Aorta (tissue), 5 donors: ENCODE measurements around the gene SPPL3. TPM values are rescaled to one million over a fixed set of nuclear protein-coding genes. Genes with fewer than 3 reads are reported as not detected.

Experiments used
- ATAC-seq: fragments of 200-7000 bp; cut with Tn5 transposase; one replicate; pipeline ENCODE4 v1.9.1; 2022; ENCODE audit warnings: moderate library complexity; ENCODE audit not compliant: low FRiP score
- DNase-seq, 2 donors: peaks; one replicate each; pipeline ENCODE4 v3.0.0-alpha.2; 2020
- H3K27ac ChIP-seq, 2 donors: one replicate each; pipeline ENCODE4 v1.5.1; 2013; ENCODE audit warnings: low read length in 2 of 2, mild to moderate bottlenecking in 2 of 2, moderate library complexity in 2 of 2, control low read depth in 1 of 2, inconsistent platforms in 1 of 2, low read depth in 1 of 2
- H3K27me3 ChIP-seq, 2 donors: one replicate each; pipeline ENCODE4 v1.6.1; 2013; ENCODE audit warnings: control low read depth in 1 of 2, low read length in 1 of 2, mild to moderate bottlenecking in 1 of 2, moderate library complexity in 1 of 2; ENCODE audit not compliant: insufficient read depth in 2 of 2, control insufficient read depth in 1 of 2
- H3K36me3 ChIP-seq, 2 donors: one replicate each; pipeline ENCODE4 v1.6.1; 2013; ENCODE audit warnings: control low read depth in 1 of 2, low read length in 1 of 2, mild to moderate bottlenecking in 1 of 2; ENCODE audit not compliant: insufficient read depth in 2 of 2, control insufficient read depth in 1 of 2
- H3K4me1 ChIP-seq, 2 donors: one replicate each; pipeline ENCODE4 v1.6.1; 2013; ENCODE audit warnings: low read length in 2 of 2, control low read depth in 1 of 2, mild to moderate bottlenecking in 1 of 2, moderate library complexity in 1 of 2; ENCODE audit not compliant: insufficient read depth in 2 of 2, control insufficient read depth in 1 of 2
- H3K4me3 ChIP-seq, 2 donors: one replicate each; pipeline ENCODE4 v1.5.1; 2013; ENCODE audit warnings: low read length in 2 of 2, control low read depth in 1 of 2, mild to moderate bottlenecking in 1 of 2
- H3K9me3 ChIP-seq: one replicate; pipeline ENCODE4 v1.6.1; 2013; ENCODE audit warnings: mild to moderate bottlenecking, low read length; ENCODE audit not compliant: control insufficient read depth
- WGBS, 2 donors: extraction: QIAGEN DNeasy Blood & Tissue Kit; methylation state at CpG; one replicate each; pipeline ENCODE4 v1.1.7; 2013; 5-methylcytosine and 5-hydroxymethylcytosine counted together
- intact Hi-C, 2 donors: fragments of 100-400 bp; cut with DNase I; formaldehyde crosslinking; loops; one replicate each; pipeline versions ENCODE4 v1.14.2 to v1.15.0; 2022
- polyA plus RNA-seq, 2 donors: library from polyadenylated mRNA; stranded (reverse); fragments of 200-250 nt; gene quantifications; one replicate each; pipeline ENCODE4 v1.2.3, GENCODE V29; 2013
- total RNA-seq, 2 donors: library from RNA; stranded (reverse); fragmentation: NEBNext Ultra II Directional; extraction: Animal tissue kit (Norgen Biotek cat#: 25700); gene quantifications; one replicate each; pipeline ENCODE4 v1.2.1, GENCODE V29; 2021
- donor health status: healthy with polysubstance abuse.
- donor health status: Bipolar disorder and iron deficiency.
- donor health status: DM: no; HTN: no; CAD: no.
- donor health status: DM: no; HTN: no; CAD: no.
- donor health status: DM: yes; HTN: yes; CAD: no.

Gene SPPL3
- total and polyA plus RNA-seq, 4 donors, result 5.4 to 48.9 (median 27.4) TPM

DNA sequence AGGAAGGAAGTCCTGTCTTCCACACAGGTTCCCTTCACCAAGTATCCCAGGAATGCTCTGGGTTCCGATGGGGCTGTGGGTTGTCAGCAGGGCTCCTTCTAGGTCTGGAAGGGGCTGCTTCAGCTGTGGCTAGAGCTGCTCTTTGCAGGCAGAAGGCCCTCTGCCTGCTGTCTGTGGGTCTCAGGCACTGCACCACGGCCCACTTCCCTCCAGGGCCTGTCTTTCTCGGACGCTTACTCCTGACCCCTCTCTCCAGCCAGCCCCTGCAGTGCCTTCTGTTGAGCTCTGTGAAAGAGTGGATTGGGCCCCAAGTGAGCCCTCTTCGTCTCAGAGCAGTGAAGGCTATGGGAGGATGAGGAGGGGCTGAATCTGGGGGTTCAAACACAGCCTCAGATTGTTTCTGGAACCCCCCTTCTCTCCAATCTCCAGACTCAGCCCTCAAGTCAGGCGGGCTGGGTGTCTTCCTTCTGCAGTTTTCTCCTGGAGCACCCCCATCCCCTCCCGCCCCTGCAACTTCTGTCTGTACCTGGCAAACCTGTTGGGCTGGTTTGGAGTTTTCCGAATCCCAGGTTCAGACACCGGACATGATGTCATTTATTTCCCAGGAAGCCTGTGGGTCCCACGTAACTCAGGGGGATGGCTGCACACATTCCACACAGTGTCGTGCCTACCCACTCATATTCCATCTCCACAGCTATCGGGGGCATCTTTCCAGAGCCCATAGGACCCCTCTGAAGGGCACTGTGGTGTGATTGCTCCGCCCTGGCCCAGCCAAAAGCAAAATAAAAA is 24.9 kb upstream of the SPPL3 start:
- no peaks in the 10 kb centered on the region for H3K36me3 ChIP-seq

DNA sequence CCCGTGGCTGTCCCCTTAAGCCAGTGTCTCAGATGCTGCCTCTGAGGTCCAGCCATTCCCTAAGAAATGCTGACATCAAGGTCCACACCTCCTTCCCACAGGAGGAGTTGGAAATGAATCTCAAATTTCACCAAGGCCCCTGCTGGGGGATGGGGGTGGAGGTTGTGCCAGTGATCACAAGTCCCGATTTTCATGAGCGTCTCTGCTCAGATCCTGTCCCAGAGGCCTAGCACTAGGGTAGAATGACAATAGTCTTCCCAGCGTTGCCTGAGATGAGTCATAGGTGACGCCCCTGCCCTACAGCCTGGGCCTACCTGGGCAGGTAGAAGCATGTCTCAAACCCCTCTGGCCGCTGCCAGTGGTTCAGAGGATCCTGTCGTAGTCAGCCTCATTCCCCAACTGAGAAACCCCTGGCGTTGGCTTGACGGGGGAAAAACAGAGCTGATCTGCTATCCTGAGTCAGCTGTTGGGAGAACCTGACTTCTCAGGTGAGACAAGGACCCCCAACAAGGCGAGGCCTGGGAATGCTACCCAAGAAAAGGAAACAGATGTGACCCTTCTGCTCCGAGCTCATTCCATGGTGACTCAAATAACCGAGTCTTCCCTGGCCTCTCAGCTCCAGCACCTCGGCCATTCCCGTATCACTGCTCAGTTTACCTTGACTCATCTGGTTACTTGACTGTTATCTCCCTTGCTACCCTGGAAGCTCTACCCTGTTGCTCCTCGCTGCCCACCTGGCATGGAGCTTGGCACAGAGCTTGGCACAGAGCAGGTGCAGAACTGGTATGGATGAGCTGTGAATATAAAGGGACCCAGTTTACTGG is 21.8 kb upstream of the SPPL3 start:
- Histone ChIP-seq H3K27me3 (no peaks in the 10 kb centered on the region), H3K27ac (no peak overlapping the region), H3K36me3 (no peaks in the 10 kb centered on the region), H3K4me1 (no peaks in the 10 kb centered on the region), H3K9me3 (no peaks in the 10 kb centered on the region), H3K4me3 (no peak overlapping the region)
- intact Hi-C loops, result no loop called here
- ATAC-seq, result no peak
- DNase-seq, result peak in 1 of 2 donors; percentile 22
- WGBS, 2 donors, result 64 to 81% methylated on average over 15 of the region's 15 CpGs

More for the DNA sequence above, 24.9 kb upstream of the SPPL3 start:
- WGBS, 2 donors, result 66 to 70% methylated on average over 13 of the region's 13 CpGs
- H3K27ac ChIP-seq, result no peak overlapping the region
- H3K4me1 ChIP-seq, result no peaks in the 10 kb centered on the region
- no peaks in the 10 kb centered on the region for H3K27me3 ChIP-seq
- intact Hi-C loops, result no loop called here
- ATAC-seq (no peak), DNase-seq (peak in 1 of 2 donors; percentile 40)
- H3K4me3 ChIP-seq, result no peak overlapping the region
- H3K9me3 ChIP-seq, result no peaks in the 10 kb centered on the region

DNA sequence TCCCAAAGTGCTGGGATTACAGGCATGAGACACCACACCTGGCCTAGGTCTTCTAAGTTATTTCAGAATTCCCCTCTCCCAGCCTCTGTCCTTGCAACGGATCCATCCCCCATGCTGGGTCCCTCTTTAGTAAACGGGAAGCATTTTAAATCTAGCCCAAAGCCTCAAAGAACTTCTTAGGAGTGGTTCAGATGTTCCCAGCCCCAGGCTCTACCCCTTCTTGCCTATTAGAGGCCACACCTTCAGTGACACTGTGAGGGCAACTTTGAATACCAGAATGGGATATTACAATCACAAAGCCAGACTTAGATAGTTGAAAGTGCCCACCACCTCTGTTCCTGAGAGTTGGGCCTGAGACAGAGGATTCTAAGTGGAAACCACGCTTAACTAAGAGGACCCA is 18.1 kb upstream of the SPPL3 start:
- H3K4me3 ChIP-seq, result no peak overlapping the region

DNA sequence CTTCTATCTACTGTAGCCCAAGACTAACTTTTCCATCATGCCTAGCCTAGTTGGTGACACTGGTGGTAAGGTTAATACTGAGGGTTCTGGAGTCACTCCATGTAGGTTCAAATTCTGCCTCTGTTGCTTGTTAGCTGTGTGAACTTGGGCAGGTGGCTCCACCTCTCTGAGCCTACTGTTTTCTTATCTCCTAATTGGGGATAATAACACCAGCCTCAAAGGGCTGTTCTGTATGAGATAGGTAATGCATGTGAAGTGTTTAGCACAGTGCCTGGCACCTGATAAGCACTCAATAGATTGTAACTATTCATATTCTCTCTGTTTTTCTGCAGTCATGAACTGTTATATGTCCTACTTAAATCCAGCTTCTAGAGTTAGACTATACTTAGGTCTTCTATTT is 17.5 kb upstream of the SPPL3 start:
- no peak for DNase-seq
- ATAC-seq, result no peak
- no peak overlapping the region for H3K27ac ChIP-seq
- no peaks in the 10 kb centered on the region for H3K4me1 ChIP-seq
- intact Hi-C loops, result loop anchor here in 1 of 2 donors (2.0 kb wide), 1 partner anchor 35 kb away; no protein-coding TSS in a partner anchor
- H3K27me3 ChIP-seq, result no peaks in the 10 kb centered on the region
- no peaks in the 10 kb centered on the region for H3K9me3 ChIP-seq
- no peak overlapping the region for H3K4me3 ChIP-seq
- H3K36me3 ChIP-seq, result no peaks in the 10 kb centered on the region

More for the DNA sequence above, 18.1 kb upstream of the SPPL3 start:
- no peaks in the 10 kb centered on the region for H3K4me1 ChIP-seq
- H3K27ac ChIP-seq, result no peak overlapping the region
- ATAC-seq (no peak), DNase-seq (no peak)
- intact Hi-C loops, result loop anchor here in 1 of 2 donors (2.0 kb wide), 1 partner anchor 35 kb away; no protein-coding TSS in a partner anchor
- 55 to 62% methylated on average over 3 of the region's 3 CpGs for WGBS, 2 donors
- no peaks in the 10 kb centered on the region for H3K27me3 ChIP-seq
- H3K9me3 ChIP-seq, result no peaks in the 10 kb centered on the region
- H3K36me3 ChIP-seq, result no peaks in the 10 kb centered on the region

DNA sequence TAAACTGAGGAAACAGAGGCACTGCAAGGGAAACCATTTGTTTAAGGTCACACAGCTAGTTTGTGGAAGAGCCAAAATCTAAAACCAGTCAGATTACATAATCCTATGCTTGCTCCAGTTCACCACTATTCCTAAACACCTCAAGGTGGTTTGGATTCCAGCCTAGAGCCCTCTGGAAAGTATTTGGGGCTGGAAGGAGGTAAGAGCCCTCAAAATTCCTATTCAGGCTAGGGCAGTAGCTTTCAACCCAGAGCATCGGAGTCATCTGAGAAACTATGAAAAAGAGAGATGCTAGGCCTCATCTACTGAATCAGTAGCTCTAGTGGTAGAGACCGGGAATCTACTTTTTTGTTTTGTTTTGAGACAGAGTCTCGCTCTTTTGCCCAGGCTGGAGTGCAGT is 16.0 kb upstream of the SPPL3 start:
- WGBS, 2 donors, result 86% methylated on average over 3 of the region's 3 CpGs
- intact Hi-C loops, result no loop called here
- Histone ChIP-seq H3K4me1 (no peaks in the 10 kb centered on the region), H3K36me3 (no peaks in the 10 kb centered on the region), H3K9me3 (no peaks in the 10 kb centered on the region), H3K4me3 (no peak overlapping the region), H3K27me3 (no peaks in the 10 kb centered on the region), H3K27ac (no peak overlapping the region)
- no peak for DNase-seq
- no peak for ATAC-seq

DNA sequence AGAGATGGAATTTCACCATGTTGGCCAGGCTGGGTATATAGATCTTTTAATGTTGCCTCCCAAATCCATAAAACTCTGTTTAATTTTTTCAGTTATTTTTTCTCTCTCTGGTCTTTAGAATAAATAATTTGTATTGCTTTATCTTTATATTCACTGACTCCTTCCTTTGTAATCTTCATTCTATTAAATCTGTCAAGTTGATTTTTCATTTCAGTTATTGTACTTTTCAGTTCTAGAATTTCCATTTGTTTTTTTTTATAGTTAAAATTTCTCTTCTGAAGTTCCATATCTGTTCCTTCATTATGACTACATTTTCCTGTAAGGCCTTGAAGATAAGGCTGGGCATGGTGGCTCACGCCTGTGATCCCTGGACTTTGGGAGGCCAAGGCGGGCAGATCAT is 13.6 kb upstream of the SPPL3 start:
- 84 to 89% methylated on average over 2 of the region's 2 CpGs for whole genome bisulfite sequencing, 2 donors
- DNase-seq (no peak), ATAC-seq (no peak)
- no peaks in the 10 kb centered on the region for H3K4me1 ChIP-seq
- no peaks in the 10 kb centered on the region for H3K27me3 ChIP-seq
- no peaks in the 10 kb centered on the region for H3K9me3 ChIP-seq
- intact Hi-C loops, result no loop called here
- H3K4me3 ChIP-seq, result no peak overlapping the region
- H3K36me3 ChIP-seq, result no peaks in the 10 kb centered on the region
- H3K27ac ChIP-seq, result no peak overlapping the region

DNA sequence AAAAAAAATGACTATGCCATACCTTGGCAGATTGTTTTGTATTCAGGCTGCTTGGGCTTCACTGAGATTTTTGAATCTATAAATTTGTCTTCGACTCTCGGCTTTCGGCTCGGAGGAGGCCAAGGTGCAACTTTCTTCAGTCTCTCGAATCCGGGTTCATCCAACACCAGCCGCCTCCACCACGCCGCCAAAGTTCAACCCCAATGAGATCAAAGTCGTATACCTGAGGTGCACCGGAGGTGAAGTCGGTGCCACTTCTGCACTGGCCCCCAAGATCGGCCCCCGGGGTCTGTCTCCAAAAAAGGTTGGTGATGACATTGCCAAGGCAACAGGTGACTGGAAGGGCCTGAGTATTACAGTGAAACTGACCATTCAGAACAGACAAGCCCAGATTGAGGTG is 12.4 kb upstream of the SPPL3 start:
- 94 to 96% methylated on average over 14 of the region's 14 CpGs for WGBS, 2 donors
- Histone ChIP-seq H3K9me3 (no peaks in the 10 kb centered on the region), H3K4me3 (no peak overlapping the region), H3K27me3 (no peaks in the 10 kb centered on the region), H3K4me1 (no peaks in the 10 kb centered on the region), H3K27ac (no peak overlapping the region), H3K36me3 (no peaks in the 10 kb centered on the region)
- peak in 1 of 2 donors; percentile 65 for DNase-seq
- ATAC-seq, result no peak
- intact Hi-C loops, result no loop called here

DNA sequence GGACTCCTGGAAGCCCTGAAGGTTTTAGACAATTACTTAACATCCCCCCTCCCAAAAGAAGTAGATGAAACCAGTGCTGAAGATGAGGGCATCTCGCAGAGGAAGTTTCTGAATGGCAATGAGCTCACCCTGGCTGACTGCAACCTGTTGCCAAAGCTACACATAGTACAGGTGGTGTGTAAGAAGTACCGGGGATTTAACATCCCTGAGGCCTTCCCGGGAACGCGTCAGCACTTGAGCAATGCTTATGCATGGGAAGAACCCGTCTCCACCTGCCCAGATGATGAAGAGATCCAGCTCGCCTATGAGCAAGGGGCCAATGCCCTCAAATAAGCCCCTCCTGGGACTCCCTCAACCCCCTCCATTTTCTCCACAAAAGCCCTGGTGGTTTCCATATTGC is 10.6 kb upstream of the SPPL3 start:
- DNase-seq (peak in 1 of 2 donors; percentile 52), ATAC-seq (no peak)
- WGBS, 2 donors, result 91 to 93% methylated on average over 7 of the region's 7 CpGs
- H3K27me3 ChIP-seq, result no peaks in the 10 kb centered on the region
- no peaks in the 10 kb centered on the region for H3K9me3 ChIP-seq
- H3K4me1 ChIP-seq, result no peaks in the 10 kb centered on the region
- intact Hi-C loops, result no loop called here
- no peak overlapping the region for H3K27ac ChIP-seq
- no peak overlapping the region for H3K4me3 ChIP-seq
- no peaks in the 10 kb centered on the region for H3K36me3 ChIP-seq
